A549 treated with AZD9567 at 1 μM for 4 hours (cell line): ENCODE results near the gene TPD52L1. TPM values are rescaled to one million over a fixed set of nuclear protein-coding genes. Genes with fewer than 3 reads are reported as not detected.

ENCODE experiments used
- total RNA-seq: library from RNA; stranded (reverse); fragments of 200-300 nt; extraction: Qiagen RNA extraction; gene quantifications from 5 replicates; pipeline ENCODE4 v1.2.3, GENCODE V29; 2022; ENCODE audit not compliant: insufficient read depth

The TPD52L1 gene
- 44.9 to 53.5 TPM (median 45.0 TPM) in 5 replicates for total RNA-seq

GRCh38 chr6:125153391-125154117, at the start of gene TPD52L1:
TSS of gene TPD52L1 (plus strand) at chr6:125153773. CDS start at chr6:125153952, 179 bp downstream.

GRCh38 chr6:125301435-125302391, 148.1 kb downstream of the TPD52L1 start, which contains the start of gene HDDC2:
TSS of gene HDDC2 (minus strand) at chr6:125301967. CDS start at chr6:125301932, 35 bp downstream.

Other genes with a start within 250 kb of the TPD52L1 start
- gene RNF217, start 191.3 kb upstream of the TPD52L1 start, total RNA-seq: 4.5 to 6.9 TPM (median 6.2 TPM) in 5 replicates
- gene HDDC2, start 148.2 kb downstream of the TPD52L1 start, total RNA-seq: 73.5 to 100 TPM (median 92.2 TPM) in 5 replicates